ENCODE data around the gene TXLNG.
"Not testable (repeated sequence)": the region's sequence is repeated elsewhere in the genome, so short reads cannot be mapped to it uniquely, and the experiment has no call there.

Gene TXLNG

DNA sequence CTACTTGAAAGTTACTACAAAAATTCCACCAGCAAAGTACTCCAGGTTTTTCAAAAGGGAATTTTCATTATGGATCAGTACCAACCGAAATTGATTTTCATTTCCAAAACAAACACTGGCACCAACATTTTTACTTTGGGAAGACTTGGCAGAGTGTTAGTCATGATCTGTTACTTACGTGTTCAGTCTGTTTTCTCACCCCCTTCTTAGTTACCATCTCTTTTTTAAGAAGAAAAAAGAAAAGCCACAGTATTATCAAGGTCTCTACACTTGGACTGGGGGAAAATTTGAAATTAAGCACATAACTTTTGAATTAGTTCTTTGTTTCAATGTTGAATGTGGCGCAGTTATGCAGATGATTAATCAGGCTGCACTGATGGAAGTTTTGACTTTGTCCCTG is 56.4 kb downstream of the TXLNG start:
- no peaks in the 10 kb centered on the region for H3K9me3 Mint-ChIP-seq (ENCODE audit: low read depth)
- H3K4me1 Mint-ChIP-seq (ENCODE audit: low read depth): peaks cover 9% of the 10 kb centered on the region
- no peaks in the 10 kb centered on the region for H3K27me3 Mint-ChIP-seq
- no peaks in the 10 kb centered on the region for H3K36me3 Mint-ChIP-seq
- H3K27ac Mint-ChIP-seq: peak overlapping the region; percentile 66
- H3K4me3 Mint-ChIP-seq: no peak overlapping the region

DNA sequence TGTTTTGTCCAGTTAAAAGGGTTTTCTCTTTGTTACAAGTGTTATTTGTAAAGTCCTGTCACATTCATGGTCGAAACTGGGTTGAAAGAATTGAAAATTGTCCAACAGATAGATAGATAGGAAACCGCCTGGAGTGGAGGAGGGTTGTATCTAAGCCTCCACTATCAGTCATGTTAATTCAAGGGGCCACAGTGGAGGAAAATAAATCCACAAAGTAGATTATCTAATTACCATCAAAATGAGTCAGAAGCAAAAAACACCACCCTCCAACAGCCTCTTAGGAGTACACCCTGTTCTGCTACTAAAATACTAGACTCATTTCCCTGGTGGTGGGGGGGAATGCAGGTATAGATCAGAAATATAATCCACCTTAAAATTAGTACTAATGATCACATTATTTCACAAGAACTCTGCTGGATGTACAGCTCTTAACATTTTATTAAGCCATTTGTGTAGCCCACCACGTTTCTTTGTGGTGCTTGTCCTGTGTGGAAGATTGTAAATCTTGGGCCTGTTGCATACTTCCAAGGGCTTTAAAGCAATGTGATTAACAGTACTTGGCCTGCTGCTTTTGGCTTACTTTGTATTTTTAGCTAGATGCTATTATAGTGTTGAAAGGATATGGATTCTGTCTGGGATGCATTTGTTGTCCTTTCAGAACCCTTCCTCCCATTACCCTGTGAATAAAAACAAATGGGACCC is 57.1 kb downstream of the TXLNG start:
- Mint-ChIP-seq H3K9me3 (ENCODE audit: low read depth) (no peaks in the 10 kb centered on the region), H3K36me3 (no peaks in the 10 kb centered on the region), H3K27me3 (no peaks in the 10 kb centered on the region), H3K4me3 (no peak overlapping the region), H3K4me1 (ENCODE audit: low read depth) (peaks cover 10% of the 10 kb centered on the region), H3K27ac (peak overlapping the region; percentile 66)

DNA sequence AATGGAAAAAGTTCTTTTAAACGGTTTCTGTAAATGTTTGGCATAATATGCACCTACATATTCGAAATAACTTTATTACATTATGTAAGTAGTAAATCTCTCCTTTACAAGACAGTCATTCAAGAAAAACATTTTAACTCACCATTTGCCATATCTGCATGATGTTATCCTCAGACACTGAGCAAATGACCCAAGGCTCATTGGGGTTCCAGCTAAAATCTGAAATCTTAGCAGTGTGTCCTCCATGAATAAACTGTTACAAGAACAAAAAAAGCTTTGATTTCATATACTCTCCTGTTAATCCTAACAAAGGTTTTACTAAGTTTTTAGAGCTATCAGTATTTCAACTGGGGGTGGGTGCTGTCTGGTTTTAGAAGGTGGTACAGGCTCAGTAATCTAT is 59.4 kb downstream of the TXLNG start:
- H3K36me3 Mint-ChIP-seq: no peaks in the 10 kb centered on the region
- H3K27me3 Mint-ChIP-seq: no peaks in the 10 kb centered on the region
- peaks cover 12% of the 10 kb centered on the region for H3K4me1 Mint-ChIP-seq (ENCODE audit: low read depth)
- no peaks in the 10 kb centered on the region for H3K9me3 Mint-ChIP-seq (ENCODE audit: low read depth)
- H3K4me3 Mint-ChIP-seq: no peak overlapping the region
- H3K27ac Mint-ChIP-seq: no peak overlapping the region

DNA sequence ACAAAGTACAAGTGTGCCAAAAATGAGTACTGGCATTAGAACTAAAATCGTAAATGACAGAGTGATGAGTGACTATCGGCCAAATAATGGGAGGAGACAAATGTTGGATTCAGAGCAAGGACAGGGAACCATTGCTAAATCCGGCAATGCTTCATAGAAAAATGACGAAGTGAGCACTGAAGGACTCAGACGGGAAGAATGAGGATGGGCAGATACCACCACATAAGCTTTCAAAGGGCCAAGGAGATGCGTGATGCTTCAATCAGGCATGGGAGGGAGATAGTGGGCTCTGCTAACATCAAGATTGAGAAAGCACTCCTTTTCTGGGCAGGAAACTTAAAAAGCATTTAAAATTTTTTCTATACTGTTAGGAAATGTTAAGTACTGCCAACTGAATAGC is 62.3 kb downstream of the TXLNG start:
- no peak overlapping the region for H3K27ac Mint-ChIP-seq
- no peaks in the 10 kb centered on the region for H3K9me3 Mint-ChIP-seq (ENCODE audit: low read depth)
- H3K27me3 Mint-ChIP-seq: no peaks in the 10 kb centered on the region
- H3K4me3 Mint-ChIP-seq: no peak overlapping the region
- no peaks in the 10 kb centered on the region for H3K36me3 Mint-ChIP-seq
- peaks cover 16% of the 10 kb centered on the region for H3K4me1 Mint-ChIP-seq (ENCODE audit: low read depth)

DNA sequence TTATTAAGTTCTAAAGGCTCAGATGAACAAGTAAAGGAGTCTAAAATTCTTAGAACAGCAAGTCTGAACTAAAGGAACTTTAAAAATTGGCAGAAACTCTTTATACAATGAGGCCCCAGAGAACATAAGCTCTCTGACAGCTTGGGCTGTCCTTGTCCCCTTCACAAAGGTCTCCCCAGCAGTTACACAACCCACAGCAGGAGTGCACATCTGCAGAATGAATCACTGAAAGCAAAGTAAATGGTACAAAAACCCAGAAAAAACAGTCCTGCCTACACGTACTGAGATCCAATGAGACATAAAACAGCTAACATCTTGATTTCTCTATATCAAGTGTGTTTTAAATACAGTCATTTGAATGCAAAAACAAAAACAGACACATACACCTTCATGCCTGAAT is 65.2 kb downstream of the TXLNG start:
- H3K27ac Mint-ChIP-seq: peak overlapping the region; percentile 34
- H3K9me3 Mint-ChIP-seq (ENCODE audit: low read depth): no peaks in the 10 kb centered on the region
- no peaks in the 10 kb centered on the region for H3K27me3 Mint-ChIP-seq

DNA sequence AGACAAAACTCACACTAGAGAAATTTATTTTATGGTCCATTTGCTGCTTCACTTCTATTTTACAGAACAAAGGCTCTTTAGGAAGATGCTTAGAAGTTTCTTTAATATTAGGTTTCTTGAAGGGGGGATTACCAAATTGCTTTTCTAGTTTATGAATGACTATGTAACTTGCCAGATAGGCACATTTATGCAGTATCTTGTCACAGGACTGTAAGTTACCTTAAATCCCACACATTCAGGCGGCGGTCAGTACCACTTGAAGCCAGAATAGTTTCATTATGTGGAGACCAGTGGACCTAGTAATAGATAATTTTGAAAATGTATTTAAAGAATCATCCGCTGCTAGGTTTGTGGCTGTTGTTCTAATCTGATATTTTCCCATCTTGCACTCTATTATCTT is 65.6 kb downstream of the TXLNG start:
- H3K27me3 Mint-ChIP-seq: no peaks in the 10 kb centered on the region

More for the DNA sequence above, 65.2 kb downstream of the TXLNG start:
- H3K4me1 Mint-ChIP-seq (ENCODE audit: low read depth): peaks cover 31% of the 10 kb centered on the region
- peaks cover 3% of the 10 kb centered on the region for H3K36me3 Mint-ChIP-seq
- no peak overlapping the region for H3K4me3 Mint-ChIP-seq

DNA sequence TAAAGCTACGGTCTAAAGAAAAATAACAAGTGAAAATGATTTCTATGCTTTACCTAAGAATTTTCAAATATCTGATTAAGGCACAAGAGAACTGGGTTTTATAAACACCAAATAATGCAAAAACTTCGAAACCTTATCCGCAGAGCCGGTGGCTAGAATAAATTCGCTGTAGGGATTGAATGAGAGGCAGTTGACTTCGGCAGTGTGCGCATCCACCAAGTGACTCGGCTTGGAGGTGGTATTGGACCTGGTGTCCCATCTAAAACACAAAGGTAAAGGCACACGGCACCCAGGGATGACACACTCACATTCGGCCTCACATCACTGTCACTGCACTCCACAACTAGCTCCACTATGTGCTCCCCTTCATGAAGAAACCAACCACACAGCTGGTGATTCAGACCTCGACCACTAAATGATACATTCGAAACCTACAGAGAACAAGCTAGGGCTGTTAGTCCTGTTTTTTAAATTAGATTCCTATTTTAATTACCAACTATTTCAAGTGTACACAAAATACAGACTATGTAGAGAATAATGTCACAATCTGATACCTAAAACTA is 66.4 kb downstream of the TXLNG start:
- Mint-ChIP-seq H3K27ac (no peak overlapping the region), H3K4me3 (no peak overlapping the region), H3K27me3 (no peaks in the 10 kb centered on the region), H3K4me1 (ENCODE audit: low read depth) (peaks cover 41% of the 10 kb centered on the region), H3K9me3 (ENCODE audit: low read depth) (no peaks in the 10 kb centered on the region), H3K36me3 (peaks cover 7% of the 10 kb centered on the region)

More for the DNA sequence above, 65.6 kb downstream of the TXLNG start:
- H3K9me3 Mint-ChIP-seq (ENCODE audit: low read depth): no peaks in the 10 kb centered on the region
- H3K36me3 Mint-ChIP-seq: peaks cover 6% of the 10 kb centered on the region
- no peak overlapping the region for H3K4me3 Mint-ChIP-seq
- H3K4me1 Mint-ChIP-seq (ENCODE audit: low read depth): peaks cover 35% of the 10 kb centered on the region
- peak overlapping the region; percentile 34 for H3K27ac Mint-ChIP-seq

DNA sequence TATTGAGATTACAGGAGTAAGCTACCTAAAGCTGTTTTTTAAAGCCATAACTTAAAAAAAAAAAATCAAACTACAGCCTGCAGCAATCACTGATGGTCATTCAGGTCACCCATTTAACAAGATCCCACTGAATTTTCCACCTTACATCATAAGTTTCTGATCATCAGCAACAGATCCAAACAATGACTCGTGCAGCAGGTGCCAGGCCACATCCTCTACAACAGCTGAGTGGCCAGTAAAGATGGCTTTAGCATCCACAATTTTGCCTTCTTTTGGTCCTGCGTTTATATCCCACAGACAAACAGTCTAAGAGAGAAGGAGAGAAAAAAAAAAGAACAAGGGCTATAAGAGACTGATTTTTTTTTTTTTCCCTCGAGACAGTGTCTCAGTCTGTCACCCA is 67.3 kb downstream of the TXLNG start:
- no peak overlapping the region for H3K27ac Mint-ChIP-seq
- H3K36me3 Mint-ChIP-seq: peaks cover 7% of the 10 kb centered on the region
- no peak overlapping the region for H3K4me3 Mint-ChIP-seq
- no peaks in the 10 kb centered on the region for H3K27me3 Mint-ChIP-seq
- H3K9me3 Mint-ChIP-seq (ENCODE audit: low read depth): no peaks in the 10 kb centered on the region
- peaks cover 38% of the 10 kb centered on the region for H3K4me1 Mint-ChIP-seq (ENCODE audit: low read depth)

DNA sequence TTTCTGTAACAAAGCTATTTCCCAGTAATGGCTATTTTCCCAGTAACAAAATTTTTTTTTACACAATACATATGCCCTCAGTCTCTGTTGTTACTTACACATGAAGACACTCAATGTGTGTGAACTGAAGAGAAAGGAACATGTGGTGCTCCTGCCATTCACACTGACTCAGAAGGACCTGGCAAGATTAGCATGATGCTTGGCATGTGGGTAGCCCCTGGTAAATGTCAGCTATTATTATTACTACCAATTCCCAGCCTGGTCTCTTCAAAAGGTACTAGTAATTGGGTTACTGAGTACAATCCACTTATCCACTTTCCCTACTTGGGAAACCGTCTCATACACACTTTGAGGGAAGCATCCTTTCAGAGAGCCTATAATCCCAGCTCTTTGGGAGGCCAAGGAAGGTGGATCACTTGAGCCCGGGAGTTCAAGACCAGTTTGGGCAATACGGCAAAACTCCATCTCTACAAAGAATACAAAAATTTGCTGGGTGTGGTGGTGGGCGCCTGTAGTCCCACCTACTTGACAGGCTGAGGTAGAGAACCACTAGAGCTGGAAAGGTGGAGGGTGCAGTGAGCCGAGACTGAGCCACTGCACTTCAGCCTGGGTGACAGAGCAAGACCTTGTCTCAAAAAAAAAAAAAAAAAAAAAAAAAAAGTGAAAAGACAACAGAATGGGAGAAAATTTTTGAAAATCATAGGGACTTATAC is 69.3 kb downstream of the TXLNG start:
- H3K36me3 Mint-ChIP-seq: peaks cover 7% of the 10 kb centered on the region
- H3K4me1 Mint-ChIP-seq (ENCODE audit: low read depth): peaks cover 51% of the 10 kb centered on the region
- H3K9me3 Mint-ChIP-seq (ENCODE audit: low read depth): no peaks in the 10 kb centered on the region
- peak overlapping the region; percentile 54 for H3K4me3 Mint-ChIP-seq
- no peaks in the 10 kb centered on the region for H3K27me3 Mint-ChIP-seq
- H3K27ac Mint-ChIP-seq: peak overlapping the region; percentile 87

DNA sequence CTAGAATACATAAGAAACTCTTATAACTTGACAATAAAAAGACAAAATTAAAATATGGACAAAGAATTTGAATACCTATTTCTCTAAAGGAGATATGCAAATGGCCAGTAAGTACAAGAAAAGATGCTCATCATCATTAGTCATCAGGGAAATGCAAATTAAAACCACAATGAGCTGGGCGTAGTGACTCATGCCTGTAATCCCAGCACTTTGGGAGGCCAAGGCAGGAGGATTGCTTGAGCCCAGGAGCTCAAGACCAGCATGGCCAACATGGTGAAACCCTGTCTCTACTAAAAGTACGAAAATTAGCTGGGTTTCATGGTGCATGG is 69.8 kb downstream of the TXLNG start:
- not testable (repeated sequence) for H3K27me3 Mint-ChIP-seq; H3K36me3 Mint-ChIP-seq; H3K9me3 Mint-ChIP-seq (ENCODE audit: low read depth)
- peak overlapping the region; percentile 87 for H3K27ac Mint-ChIP-seq
- H3K4me3 Mint-ChIP-seq: peak overlapping the region; percentile 20
- H3K4me1 Mint-ChIP-seq (ENCODE audit: low read depth): peaks cover 51% of the 10 kb centered on the region

DNA sequence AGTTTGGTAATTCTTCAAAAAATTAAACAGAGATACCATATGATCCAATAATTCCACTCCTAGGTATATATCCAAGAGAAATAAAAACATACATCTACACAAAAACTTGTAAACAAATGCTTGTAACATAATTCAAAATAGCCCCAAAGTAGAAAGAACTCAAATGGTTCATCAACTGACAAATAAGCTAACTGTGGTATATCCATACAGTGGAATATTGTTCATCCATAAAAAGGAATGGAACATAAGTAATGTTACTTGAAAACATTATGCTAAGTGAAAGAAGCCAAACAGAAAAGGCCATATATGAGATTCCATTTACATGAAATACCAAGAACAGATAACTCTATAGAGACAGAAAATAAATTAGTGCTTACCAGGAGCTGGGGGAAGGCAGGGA is 70.5 kb downstream of the TXLNG start:
- Mint-ChIP-seq H3K36me3 (peaks cover 7% of the 10 kb centered on the region), H3K27ac (no peak overlapping the region), H3K9me3 (ENCODE audit: low read depth) (no peaks in the 10 kb centered on the region), H3K4me3 (no peak overlapping the region), H3K4me1 (ENCODE audit: low read depth) (peaks cover 47% of the 10 kb centered on the region), H3K27me3 (no peaks in the 10 kb centered on the region)

DNA sequence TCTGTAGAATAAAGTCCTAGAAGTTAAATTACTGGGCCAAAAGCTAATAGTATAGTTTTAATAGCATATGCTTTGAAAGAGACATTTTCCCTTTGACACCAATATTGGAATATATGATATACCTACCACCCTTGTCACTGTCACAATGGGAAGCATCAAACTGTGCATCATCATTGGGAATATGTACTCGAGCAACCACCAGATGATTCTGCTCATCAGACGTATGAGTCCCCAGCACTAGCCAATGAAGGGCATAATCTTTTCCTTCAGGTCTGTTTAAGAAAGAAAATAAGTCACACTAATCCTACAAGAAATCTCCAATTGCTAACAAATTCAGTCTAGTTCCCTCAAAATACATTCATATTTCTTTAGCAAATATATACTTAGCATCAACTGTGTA is 76.6 kb downstream of the TXLNG start:
- Mint-ChIP-seq H3K4me3 (no peak overlapping the region), H3K9me3 (ENCODE audit: low read depth) (no peaks in the 10 kb centered on the region), H3K27ac (no peak overlapping the region), H3K27me3 (no peaks in the 10 kb centered on the region), H3K4me1 (ENCODE audit: low read depth) (peaks cover 31% of the 10 kb centered on the region), H3K36me3 (no peaks in the 10 kb centered on the region)

DNA sequence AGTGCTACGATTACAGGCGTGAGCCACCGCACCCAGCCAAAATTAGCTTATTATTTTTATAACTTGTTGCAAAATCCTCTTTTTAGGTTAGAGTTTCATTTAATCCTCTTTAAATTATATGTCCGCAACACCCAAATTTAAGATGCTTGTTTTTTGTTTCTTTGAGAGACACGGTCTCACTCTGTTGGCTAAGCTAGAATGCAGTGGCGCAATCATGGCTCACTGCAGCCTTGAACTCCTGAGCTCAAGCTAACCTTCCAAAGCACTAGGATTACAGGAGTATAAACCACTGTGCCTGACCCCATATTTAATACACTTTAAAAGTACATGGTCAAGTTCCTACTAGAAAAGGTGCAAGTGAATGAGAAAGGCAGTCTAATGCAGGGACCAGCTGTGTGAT is 81.7 kb downstream of the TXLNG start:
- Mint-ChIP-seq H3K9me3 (ENCODE audit: low read depth) (no peaks in the 10 kb centered on the region), H3K27ac (peak overlapping the region; percentile 41), H3K36me3 (no peaks in the 10 kb centered on the region), H3K27me3 (no peaks in the 10 kb centered on the region), H3K4me1 (ENCODE audit: low read depth) (peaks cover 34% of the 10 kb centered on the region), H3K4me3 (peak overlapping the region; percentile 98)

DNA sequence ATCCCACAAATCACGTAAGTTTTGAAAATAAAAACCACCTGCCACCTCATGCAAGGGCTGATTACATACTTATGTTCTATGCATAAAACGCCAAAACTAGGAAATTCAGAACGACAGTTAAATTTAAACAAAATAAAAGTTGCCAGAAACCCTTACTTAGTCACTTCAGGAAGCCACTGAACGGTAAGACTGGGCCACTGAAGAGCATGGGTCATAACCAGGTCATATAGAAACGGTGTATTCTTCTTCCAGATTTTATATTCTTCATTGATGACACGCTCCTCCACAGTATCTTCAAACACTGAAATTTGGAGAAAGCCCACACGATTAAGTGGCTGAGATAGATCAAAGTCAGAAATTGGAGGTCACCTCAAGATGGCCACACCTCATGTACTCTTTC is 82.7 kb downstream of the TXLNG start:
- Mint-ChIP-seq H3K4me1 (ENCODE audit: low read depth) (peaks cover 34% of the 10 kb centered on the region), H3K4me3 (peak overlapping the region; percentile 98), H3K9me3 (ENCODE audit: low read depth) (no peaks in the 10 kb centered on the region), H3K36me3 (no peaks in the 10 kb centered on the region), H3K27me3 (no peaks in the 10 kb centered on the region), H3K27ac (peak overlapping the region; percentile 96)

DNA sequence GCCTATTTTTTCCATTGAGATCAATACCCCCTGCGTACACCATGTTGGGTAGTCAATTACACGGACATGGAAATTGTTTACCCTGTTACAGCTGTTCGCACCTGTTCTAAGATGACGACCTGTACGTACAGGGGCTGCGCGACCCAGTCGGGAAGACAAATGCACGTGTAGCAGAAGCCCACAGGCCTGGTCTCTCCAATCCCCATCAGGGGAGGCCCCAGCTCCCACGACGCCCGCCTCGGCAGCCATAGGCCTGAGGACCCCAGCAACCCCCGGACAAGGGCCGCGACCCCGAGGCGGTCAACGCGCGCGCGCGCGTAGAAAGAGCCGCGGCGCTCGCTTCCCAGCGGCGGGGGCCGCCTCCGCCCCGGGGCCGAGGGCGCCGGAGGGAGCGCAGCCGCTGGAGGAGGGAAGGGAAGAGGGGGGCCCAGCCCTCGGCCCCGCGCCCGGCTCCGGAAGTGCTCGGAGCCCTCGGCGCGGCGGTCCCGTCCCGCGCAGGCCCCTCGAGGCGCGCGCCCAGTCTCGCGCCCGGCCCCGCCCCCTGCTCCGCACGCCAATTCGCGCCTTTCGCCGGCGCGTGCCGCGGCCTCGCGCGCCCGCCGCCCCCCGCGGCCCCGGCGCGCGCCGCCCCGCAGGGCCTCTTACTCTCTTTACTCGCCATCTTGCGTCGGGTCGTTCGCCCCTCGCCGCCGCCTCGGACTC is 83.3 kb downstream of the TXLNG start:
- H3K27ac Mint-ChIP-seq: peak overlapping the region; percentile 96
- peak overlapping the region; percentile 98 for H3K4me3 Mint-ChIP-seq
- no peaks in the 10 kb centered on the region for H3K36me3 Mint-ChIP-seq
- H3K4me1 Mint-ChIP-seq (ENCODE audit: low read depth): peaks cover 34% of the 10 kb centered on the region
- no peaks in the 10 kb centered on the region for H3K9me3 Mint-ChIP-seq (ENCODE audit: low read depth)
- H3K27me3 Mint-ChIP-seq: no peaks in the 10 kb centered on the region

Data from activated naive CD8-positive, alpha-beta T cell (primary cell).